ENCODE results near the gene CADM1. TPM values are rescaled to one million over a fixed set of nuclear protein-coding genes. Genes with fewer than 3 reads are reported as not detected.

The CADM1 gene
- total and polyA plus RNA-seq, 2 donors (not counting 3 experiments of a cell fraction or from before 2014, with no cell fraction given) = 0.52 to 2.6 TPM

DNA sequence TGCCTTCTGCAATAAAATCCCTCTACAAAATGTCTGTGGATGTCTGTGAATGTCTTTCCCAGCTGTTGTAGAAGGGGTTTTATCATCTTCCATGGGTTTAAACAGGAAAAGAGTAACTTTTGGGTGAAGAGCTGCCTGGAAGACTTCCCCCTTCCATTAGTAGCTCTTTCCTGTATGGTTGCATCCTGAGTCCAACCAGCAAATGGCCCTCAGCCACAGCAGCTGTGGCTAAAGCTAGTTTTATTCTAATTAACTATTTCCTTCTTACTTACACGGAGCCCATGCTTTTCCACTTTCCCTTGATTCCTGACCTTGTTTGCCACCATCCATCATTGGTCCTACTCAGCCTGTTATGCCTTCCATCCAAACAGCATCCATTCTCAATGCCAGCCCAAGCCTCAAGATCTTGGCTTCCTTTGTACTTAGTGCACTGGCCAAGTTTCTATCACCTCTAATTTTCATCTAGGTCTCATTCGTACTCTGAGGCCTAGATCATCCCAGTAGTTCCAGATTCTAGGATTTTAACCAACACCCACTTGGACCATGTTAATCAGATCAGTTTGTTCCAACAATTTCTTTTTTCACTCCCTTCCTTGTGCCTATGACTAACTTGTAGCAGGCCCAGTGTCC, 41.5 kb upstream of the CADM1 start:
- no peak overlapping the region for H3K4me3 ChIP-seq (replicated peaks in 1 of 3; ENCODE audit: insufficient read depth in 1 of 3, low read depth in 1 of 3, low read length in 3 of 3)
- no peaks in the 10 kb centered on the region for H4K20me1 ChIP-seq (replicated peaks; ENCODE audit: control insufficient read depth, extremely low read depth, insufficient read depth, low read length)
- no peaks in the 10 kb centered on the region for H3K27me3 ChIP-seq (ENCODE audit: control insufficient read depth in 2 of 2, insufficient read depth in 2 of 2, low read length in 2 of 2)
- dilution Hi-C loops (cut with MboI; ENCODE audit: extremely low pct_ligation_motif_present, low sequenced_read_pairs) (no loop called here), intact Hi-C loops (cut with micrococcal nuclease) (no loop called here)
- TF ChIP-seq FOS (IDR thresholded peaks at IDR 0.05; ENCODE audit: borderline replicate concordance, insufficient read depth, low read length) (no peak), MYC (IDR thresholded peaks at IDR 0.05; ENCODE audit: low read depth, low read length) (no peak), GATA2 (IDR thresholded peaks at IDR 0.05; ENCODE audit: insufficient read depth, insufficient read length, low read depth, low read length) (no peak), JUN (IDR thresholded peaks at IDR 0.05; ENCODE audit: borderline replicate concordance, insufficient read depth, insufficient read length, low read depth) (no peak), EZH2 (IDR thresholded peaks at IDR 0.05; ENCODE audit: borderline replicate concordance, low read depth, low read length, severe bottlenecking) (no peak), POLR2AphosphoS5 (IDR thresholded peaks at IDR 0.05; ENCODE audit: insufficient read depth, low read depth, low read length) (no peak), POLR2A (IDR thresholded peaks at IDR 0.05; ENCODE audit: low read depth, low read length) (no peak)
- TF ChIP-seq, protein P1, sequence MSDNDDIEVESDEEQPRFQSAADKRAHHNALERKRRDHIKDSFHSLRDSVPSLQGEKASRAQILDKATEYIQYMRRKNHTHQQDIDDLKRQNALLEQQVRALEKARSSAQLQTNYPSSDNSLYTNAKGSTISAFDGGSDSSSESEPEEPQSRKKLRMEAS (IDR thresholded peaks at IDR 0.05; ENCODE audit: insufficient read depth, insufficient read length) = no peak
- TF ChIP-seq, protein P2, sequence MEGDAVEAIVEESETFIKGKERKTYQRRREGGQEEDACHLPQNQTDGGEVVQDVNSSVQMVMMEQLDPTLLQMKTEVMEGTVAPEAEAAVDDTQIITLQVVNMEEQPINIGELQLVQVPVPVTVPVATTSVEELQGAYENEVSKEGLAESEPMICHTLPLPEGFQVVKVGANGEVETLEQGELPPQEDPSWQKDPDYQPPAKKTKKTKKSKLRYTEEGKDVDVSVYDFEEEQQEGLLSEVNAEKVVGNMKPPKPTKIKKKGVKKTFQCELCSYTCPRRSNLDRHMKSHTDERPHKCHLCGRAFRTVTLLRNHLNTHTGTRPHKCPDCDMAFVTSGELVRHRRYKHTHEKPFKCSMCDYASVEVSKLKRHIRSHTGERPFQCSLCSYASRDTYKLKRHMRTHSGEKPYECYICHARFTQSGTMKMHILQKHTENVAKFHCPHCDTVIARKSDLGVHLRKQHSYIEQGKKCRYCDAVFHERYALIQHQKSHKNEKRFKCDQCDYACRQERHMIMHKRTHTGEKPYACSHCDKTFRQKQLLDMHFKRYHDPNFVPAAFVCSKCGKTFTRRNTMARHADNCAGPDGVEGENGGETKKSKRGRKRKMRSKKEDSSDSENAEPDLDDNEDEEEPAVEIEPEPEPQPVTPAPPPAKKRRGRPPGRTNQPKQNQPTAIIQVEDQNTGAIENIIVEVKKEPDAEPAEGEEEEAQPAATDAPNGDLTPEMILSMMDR (IDR thresholded peaks at IDR 0.05; ENCODE audit: extremely low read depth in 1 of 2, insufficient read depth in 1 of 2, low read depth in 1 of 2, low read length in 2 of 2) = no peak
- no peak overlapping the region for H3K27ac ChIP-seq (ENCODE audit: insufficient read depth, low read depth, low read length)
- H3K9me3 ChIP-seq (replicated peaks; ENCODE audit: control insufficient read depth, insufficient read depth, low read length) = peaks cover 2% of the 10 kb centered on the region
- DNase-seq (ENCODE audit: low read depth, low spot score) = no peak
- H3K9ac ChIP-seq (replicated peaks; ENCODE audit: extremely low read depth, insufficient read depth, low read length) = no peak overlapping the region
- POLR2A ChIA-PET = no interaction called here
- BruUV-seq (replicated peaks) = no TSS peak
- H3K9me1 ChIP-seq (replicated peaks; ENCODE audit: control insufficient read depth, extremely low read depth, insufficient read depth, low read length) = no peaks in the 10 kb centered on the region
- H3K4me2 ChIP-seq (ENCODE audit: insufficient read depth, low read length) = no peak overlapping the region
- no peaks in the 10 kb centered on the region for H3K79me2 ChIP-seq (ENCODE audit: control insufficient read depth, insufficient read depth, low read length)
- no peaks in the 10 kb centered on the region for H3K36me3 ChIP-seq (ENCODE audit: control insufficient read depth in 2 of 2, extremely low read depth in 1 of 2, insufficient read depth in 2 of 2, low read length in 2 of 2)
- FAIRE-seq = no peak
- H2AFZ ChIP-seq (ENCODE audit: low read depth, low read length) = no peak overlapping the region
- CTCF ChIA-PET = no interaction called here
- no peaks in the 10 kb centered on the region for H3K4me1 ChIP-seq (ENCODE audit: control insufficient read depth, extremely low read depth, insufficient read depth, low read length)
